ENCODE results near the gene DNAJC11.
"Not testable (repeated sequence)": the region's sequence is repeated elsewhere in the genome, so short reads cannot be mapped to it uniquely, and the experiment has no call there.

The DNAJC11 gene

GRCh38 chr1:6699915-6700314, 1.7 kb downstream of the DNAJC11 start:
- not testable (repeated sequence) for DNase-seq (ENCODE audit: low read depth, low spot score)

- DNase-seq (ENCODE audit: low read depth, low spot score): no peak
Observed at GRCh38 chr1:6695868-6696267, 5.7 kb downstream of the DNAJC11 start.

- peak; percentile 72 for DNase-seq (ENCODE audit: low read depth, low spot score)
Observed at GRCh38 chr1:6694121-6694713, 7.4 kb downstream of the DNAJC11 start.

GRCh38 chr1:6692956-6693355, 8.7 kb downstream of the DNAJC11 start:
- DNase-seq (ENCODE audit: low read depth, low spot score): no peak

- no peak for DNase-seq (ENCODE audit: low read depth, low spot score)
Observed at GRCh38 chr1:6691507-6691906, 10.1 kb downstream of the DNAJC11 start.

- no peak for DNase-seq (ENCODE audit: low read depth, low spot score)
Observed at GRCh38 chr1:6690186-6690585, 11.4 kb downstream of the DNAJC11 start.

GRCh38 chr1:6688757-6689156, 12.9 kb downstream of the DNAJC11 start:
- DNase-seq (ENCODE audit: low read depth, low spot score): no peak

- no peak for DNase-seq (ENCODE audit: low read depth, low spot score)
Observed at GRCh38 chr1:6688001-6688400, 13.6 kb downstream of the DNAJC11 start.

GRCh38 chr1:6686294-6686693, 15.3 kb downstream of the DNAJC11 start:
- no peak for DNase-seq (ENCODE audit: low read depth, low spot score)

- no peak for DNase-seq (ENCODE audit: low read depth, low spot score)
Observed at GRCh38 chr1:6685381-6685780, 16.2 kb downstream of the DNAJC11 start.

GRCh38 chr1:6683434-6683833, 18.2 kb downstream of the DNAJC11 start:
- no peak for DNase-seq (ENCODE audit: low read depth, low spot score)

- no peak for DNase-seq (ENCODE audit: low read depth, low spot score)
Observed at GRCh38 chr1:6675941-6676340, 25.7 kb downstream of the DNAJC11 start.

- no peak for DNase-seq (ENCODE audit: low read depth, low spot score)
Observed at GRCh38 chr1:6674771-6675170, 26.8 kb downstream of the DNAJC11 start.

GRCh38 chr1:6673816-6674398, 27.7 kb downstream of the DNAJC11 start:
- no peak for DNase-seq (ENCODE audit: low read depth, low spot score)

- DNase-seq (ENCODE audit: low read depth, low spot score): no peak
Observed at GRCh38 chr1:6672558-6672957, 29.1 kb downstream of the DNAJC11 start.

GRCh38 chr1:6668503-6668902, 33.1 kb downstream of the DNAJC11 start:
- DNase-seq (ENCODE audit: low read depth, low spot score): no peak

- DNase-seq (ENCODE audit: low read depth, low spot score): no peak
Observed at GRCh38 chr1:6667139-6667538, 34.5 kb downstream of the DNAJC11 start.

- no peak for DNase-seq (ENCODE audit: low read depth, low spot score)
Observed at GRCh38 chr1:6666696-6667095, 34.9 kb downstream of the DNAJC11 start.

- DNase-seq (ENCODE audit: low read depth, low spot score): not testable (repeated sequence)
Observed at GRCh38 chr1:6662468-6662867, 39.1 kb downstream of the DNAJC11 start.

GRCh38 chr1:6660415-6661049, 41.1 kb downstream of the DNAJC11 start:
- DNase-seq (ENCODE audit: low read depth, low spot score): no peak

- no peak for DNase-seq (ENCODE audit: low read depth, low spot score)
Observed at GRCh38 chr1:6658359-6659060, 43.1 kb downstream of the DNAJC11 start.

GRCh38 chr1:6657138-6657537, 44.5 kb downstream of the DNAJC11 start:
- no peak for DNase-seq (ENCODE audit: low read depth, low spot score)
